ACHN (cell line): ENCODE data around the gene MIDN.

Source experiments
- DNase-seq: peaks from one replicate; pipeline ENCODE4 v3.0.0-alpha.2; 2015
- in situ Hi-C: cut with HindIII; loops from 2 replicates; pipeline ENCODE4 v1.10.0; 2017; ENCODE audit warnings: low sequenced_read_pairs, low pct_ligation_motif_present, low pct_unique_long_range_greater_than_20kb

Gene MIDN

DNA sequence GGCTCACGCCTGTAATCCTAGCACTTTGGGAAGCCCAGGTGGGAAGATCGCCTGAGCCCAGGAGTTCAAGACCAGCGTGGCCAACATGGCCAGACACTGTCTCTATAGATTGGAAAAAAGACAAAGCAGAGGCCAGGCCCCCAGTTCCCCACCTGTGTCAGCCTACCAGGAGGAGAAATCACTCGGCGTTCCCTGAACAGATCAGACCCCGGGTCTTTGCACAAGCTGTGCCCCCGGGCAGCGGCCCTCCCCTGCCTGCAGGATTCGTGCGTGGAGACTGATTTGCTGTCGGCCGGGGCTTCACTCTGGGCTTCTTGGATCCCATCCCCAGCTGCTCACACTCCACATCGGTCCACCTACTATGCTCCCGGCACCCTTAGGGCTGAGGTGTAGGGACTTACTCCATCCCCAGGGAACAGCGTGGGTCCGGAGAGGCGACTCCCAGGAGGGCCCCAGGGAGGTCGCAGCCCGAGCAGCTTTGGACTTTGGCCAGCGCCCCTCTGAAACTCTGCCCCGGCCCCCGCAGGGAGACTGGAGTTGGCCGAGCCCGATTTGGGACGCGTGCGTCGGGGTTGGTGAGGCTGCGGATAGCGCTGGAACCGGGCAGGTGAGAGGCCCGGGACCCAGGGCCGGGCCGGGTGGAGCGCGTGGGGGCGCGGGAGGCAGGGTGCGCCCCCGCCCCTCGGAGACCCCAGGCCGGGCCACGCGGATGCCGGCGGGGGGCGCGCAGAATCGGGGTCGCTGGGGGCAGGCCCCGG is 36.8 kb downstream of the MIDN start:
- in situ Hi-C loops = no loop called here
- DNase-seq = no peak

DNA sequence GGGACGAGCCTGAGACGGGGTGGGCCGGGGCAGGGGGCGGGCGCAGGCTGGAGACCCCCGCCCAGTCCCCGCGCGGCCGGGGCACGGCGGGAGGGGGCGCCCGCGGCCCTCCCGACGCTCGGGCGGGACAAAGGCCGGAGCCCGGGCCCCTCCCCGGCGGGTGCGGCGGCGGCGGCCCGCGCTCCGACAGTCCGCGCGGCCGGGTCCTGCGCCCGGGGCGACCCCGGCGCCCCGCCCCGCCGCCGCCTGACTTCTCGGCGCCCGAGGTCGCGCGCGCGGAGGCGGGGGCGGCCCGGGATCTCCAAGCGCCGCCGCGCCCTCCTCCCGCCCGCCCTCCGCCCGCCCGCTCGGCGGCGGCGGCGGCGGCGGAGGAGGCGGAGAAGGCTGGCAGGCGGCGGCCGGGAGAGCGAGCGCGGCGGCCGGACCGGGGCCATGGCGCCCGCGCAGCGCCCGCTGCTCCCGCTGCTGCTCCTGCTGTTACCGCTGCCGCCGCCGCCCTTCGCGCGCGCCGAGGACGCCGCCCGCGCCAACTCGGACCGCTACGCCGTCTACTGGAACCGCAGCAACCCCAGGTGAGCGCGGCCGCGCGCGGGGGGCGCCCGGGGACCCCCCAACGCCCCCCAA is 37.5 kb downstream of the MIDN start, which contains the start of gene EFNA2:
EFNA2 (plus strand) TSS at position 137 of the 624 bp plus-strand sequence; CDS start at position 433, 296 bp downstream.
- in situ Hi-C loops = no loop called here
- DNase-seq = no peak

DNA sequence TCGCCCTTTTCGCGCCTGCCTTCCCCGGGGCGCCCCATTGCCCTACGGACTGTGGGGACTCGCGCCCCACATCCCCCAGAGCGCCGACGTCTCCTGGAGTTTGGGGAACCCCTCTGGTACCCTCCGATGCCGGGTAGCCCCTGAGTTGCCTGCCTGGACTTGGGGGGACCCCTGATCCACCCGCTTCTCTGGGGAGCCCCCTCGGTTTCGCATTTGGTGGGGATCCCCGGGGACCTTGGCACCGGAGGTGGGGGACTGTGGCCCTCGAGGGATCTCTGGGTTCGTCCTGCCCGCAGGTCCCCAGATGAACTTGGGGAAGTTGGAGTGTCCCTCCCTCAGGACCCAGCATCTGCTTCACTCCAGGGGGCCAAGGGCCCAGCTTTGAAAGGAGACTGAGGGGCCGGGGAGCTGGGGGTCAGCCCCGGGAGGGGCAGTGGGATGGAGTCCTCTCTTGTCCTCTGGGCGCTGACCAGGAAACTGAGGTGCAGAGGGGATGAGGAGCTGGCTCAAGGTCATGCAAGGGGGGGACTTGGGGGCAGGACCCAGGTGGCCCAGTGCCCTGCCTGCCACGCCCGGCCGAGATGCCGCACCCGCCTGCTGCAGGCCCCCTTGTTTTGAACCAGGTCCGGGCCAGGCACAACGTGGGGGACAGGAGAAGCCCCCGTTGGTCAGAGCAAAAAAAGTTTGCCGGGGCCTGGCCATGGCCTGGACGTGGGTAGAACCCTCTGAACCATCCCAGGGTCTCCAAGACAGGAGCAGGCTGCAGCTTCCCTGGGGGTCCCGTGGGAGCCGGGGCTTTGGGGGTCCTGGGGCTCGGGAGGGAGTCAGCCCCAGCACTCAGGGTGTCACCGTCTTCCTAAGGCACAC is 38.3 kb downstream of the MIDN start:
- no peak for DNase-seq
- in situ Hi-C loops = no loop called here

DNA sequence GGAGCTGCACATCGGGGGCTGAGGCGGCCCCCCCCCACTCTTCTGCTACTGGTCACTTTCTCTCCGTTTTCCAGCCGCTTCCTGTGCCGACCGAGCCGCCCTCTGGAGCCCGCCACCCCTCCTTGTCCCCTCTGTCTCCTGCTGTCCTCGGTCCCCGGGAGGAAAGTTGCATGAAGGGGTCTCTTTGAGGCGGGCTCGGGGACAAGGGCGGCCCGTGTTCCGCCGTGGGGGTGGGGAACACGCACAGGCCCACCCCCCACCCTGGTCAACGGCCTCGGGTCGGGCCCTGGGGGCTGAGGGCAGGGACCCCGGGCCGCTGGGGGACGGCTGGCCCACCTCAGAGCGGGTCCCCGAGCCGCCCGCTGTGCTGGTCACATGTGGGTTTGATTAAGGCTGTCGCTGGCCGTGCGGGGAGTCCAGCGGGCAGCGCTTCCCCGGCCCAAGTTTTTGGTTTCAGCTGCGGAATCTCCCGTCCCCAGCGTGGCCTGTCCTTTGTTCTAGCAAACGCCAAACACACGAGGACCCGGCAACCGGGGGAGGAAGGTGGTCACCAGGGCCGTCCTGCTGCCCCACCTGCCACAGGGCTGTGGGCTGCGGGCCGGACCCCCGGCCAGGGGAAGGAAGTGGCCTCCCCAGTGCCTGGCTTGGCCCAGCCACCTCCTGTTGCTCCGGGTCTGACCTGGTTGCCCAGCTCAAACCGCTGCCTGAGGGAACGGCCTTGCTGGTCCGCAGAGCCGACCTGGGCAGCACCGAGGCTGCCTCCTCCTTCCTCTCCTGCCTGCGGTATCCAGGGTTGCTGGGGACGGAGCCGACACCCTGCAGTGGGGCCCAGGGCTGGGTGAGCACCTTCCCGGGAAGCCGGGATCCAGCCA is 39.2 kb downstream of the MIDN start:
- no peak for DNase-seq
- in situ Hi-C loops = no loop called here

DNA sequence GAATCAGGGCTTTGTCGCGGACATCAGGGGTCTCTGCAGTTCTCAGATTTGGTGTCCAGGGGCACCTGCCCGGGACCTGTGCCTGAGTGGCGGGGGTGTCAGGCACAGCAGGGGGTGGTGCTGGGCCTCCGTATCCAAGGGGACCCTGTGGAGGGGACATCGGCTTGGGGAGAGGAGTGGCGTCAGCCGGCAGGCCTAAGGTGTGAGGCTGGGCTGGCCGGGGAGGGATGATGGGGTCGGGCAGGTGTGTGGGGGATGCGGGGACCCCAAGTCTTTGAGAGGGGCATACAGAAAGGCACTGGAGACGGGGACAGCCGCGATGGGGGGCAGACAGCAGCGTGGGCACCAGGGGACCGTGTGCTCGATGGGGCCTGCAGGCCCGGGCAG is 39.8 kb downstream of the MIDN start:
- in situ Hi-C loops = no loop called here
- DNase-seq = no peak

DNA sequence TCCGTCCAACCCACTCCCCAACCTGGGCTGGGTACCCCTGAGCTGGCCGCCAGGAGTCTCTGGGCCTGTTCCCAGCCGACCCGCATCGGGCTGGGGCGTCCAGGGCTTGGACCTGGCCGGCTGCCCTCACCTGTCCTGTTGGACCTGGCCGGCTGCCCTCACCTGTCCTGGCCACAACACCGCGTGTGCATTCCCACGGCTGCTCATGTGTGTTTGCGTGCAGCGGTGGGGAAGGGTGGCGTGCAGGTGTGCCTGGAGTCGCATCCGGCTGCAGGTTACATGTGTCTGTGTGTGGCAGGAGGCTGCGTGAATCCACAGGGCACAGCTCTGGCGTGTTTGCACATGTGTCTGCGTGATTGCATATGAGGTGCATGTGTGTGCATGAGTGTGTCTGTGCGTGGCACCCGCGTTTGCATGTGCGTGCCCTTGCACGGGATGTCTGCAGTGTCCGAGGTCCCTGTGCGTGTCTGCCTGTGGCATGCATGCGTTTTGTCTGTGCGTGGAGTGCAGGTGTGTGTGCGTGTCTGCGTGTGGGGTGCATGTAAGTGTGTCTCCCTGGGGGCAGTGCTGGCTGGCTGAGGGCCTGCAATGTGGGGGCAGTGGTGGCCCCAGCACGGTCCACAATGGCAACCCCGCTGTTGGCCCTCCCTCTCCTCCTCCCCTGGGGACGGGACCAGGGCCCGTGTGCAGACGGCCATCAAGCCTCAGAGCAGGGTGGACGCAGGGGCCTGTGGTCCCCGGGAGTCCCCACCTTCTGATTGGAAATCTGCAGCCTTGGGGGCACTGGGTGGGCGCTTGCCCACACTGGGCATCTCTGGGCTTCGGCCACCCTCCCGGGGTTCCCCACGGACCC is 40.7 kb downstream of the MIDN start:
- no peak for DNase-seq
- in situ Hi-C loops = no loop called here

DNA sequence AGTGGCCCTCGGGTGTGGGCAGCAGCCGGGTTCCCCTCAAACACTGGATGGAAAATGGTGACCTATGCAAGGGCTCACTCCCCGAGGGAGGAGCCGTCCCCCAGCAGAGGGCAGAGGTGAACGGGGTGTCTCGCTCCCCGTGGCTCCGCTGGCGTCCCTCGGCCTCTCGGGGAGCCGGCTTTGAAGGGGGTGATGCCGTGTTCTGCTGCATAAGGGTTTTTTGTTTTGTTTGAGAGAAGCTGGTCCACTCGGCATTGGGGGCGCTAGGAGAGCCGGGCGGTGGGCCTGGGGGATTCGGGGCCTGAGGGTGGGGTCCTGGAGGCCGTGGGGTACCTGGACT is 41.3 kb downstream of the MIDN start:
- in situ Hi-C loops = no loop called here
- no peak for DNase-seq

DNA sequence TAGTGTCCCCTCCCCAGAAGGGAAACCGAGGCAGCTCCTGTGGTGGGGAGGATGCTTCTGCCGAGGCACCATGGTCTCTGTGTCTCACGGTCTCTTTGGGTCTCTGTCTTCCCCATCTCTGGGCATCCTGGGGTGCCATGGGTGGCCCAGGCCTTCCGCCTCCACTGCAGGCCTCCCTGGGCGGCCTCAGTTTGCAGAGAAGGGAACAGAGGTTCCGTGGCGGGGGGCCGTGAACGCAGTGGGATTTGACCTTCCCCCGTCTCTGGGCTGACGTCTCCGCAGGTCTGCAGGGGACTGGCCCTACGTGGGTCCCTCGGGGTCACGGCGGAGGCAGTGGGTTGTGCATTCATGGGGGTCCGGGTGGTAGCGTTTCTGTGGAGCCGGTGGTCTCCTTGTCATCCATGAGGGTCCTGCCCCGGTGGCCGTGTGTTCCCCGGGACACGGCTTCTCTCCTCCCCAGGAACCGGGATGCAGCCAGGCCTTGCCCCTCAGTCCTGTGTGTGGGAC is 41.9 kb downstream of the MIDN start:
- in situ Hi-C loops = no loop called here
- DNase-seq = no peak

DNA sequence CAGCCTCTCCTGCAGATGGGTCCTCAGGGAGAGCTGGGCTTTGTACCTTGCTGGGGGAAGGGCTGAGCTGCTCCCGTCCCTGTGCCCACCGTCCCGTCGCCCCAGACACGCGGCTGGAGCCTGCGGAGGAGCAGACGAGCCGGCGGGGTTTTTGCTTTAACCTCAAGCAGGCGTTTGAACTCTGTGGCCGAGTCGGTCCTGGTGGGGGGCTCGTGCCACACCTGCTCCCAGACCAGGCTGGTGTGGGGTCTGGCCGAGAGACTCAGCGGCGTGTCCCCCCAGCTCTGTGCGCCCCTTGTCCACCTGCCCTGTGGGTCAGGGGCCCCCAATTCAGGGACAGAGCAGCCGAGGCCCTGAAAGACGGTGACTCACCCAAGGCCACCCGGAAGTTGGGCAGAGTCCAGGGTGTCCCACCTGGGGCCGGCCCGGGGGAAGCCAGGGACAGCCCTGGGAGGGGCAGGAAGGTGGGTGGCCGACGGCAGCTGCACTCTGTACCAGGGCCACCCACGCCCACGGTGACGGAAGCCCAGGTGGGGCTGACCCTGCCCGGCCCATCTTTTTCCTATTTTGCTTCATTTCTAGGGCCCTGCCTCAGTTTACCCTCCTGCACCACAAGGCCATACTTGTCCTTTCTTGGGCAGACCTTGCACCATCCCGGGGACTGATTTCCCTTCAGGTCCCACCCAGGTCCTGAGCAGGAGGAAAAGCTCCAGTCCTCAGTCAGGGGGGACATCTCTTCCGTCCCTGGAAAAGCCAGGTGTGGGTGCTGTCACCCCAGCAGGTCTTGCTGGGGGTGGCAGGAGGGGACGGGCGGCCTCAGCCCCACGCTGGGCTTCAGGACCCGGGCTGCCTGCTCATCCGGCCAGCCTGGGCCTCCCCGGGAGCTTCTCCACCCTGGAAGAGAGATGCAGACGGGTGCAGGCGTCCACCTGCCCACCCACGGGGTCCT is 42.6 kb downstream of the MIDN start:
- in situ Hi-C loops = no loop called here
- no peak for DNase-seq

DNA sequence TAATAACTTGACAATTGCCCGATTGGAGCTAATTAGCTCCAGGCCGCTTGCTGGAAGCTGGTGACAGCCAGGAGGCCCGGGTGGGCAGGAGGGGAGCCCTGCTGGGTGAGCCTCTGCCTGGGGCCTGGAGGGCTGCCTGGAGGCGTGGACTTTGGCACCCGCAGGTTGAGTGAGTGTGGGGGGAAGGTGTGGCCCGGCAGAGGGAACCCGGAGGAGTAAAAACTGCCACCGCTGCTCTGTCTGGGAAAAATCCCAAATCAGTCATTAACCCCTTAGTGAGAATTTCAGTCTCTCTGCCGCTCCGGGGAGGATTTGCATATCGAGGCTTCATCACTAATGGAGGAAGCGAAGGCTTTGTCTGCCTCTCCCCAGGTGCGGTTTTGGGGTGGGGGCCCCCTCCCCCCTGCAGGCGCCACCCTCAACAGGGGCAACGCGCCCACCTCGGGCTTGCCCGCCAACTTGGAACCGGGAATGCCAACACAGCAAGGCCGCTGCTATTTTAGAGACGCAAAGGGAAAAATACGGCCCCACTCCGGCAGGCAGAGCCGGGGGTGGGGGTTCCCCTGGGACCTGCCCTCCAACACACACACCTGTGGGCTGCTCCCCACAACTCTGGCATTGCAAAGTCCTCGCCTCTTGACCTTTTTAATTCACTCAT is 43.5 kb downstream of the MIDN start:
- in situ Hi-C loops = no loop called here
- no peak for DNase-seq

DNA sequence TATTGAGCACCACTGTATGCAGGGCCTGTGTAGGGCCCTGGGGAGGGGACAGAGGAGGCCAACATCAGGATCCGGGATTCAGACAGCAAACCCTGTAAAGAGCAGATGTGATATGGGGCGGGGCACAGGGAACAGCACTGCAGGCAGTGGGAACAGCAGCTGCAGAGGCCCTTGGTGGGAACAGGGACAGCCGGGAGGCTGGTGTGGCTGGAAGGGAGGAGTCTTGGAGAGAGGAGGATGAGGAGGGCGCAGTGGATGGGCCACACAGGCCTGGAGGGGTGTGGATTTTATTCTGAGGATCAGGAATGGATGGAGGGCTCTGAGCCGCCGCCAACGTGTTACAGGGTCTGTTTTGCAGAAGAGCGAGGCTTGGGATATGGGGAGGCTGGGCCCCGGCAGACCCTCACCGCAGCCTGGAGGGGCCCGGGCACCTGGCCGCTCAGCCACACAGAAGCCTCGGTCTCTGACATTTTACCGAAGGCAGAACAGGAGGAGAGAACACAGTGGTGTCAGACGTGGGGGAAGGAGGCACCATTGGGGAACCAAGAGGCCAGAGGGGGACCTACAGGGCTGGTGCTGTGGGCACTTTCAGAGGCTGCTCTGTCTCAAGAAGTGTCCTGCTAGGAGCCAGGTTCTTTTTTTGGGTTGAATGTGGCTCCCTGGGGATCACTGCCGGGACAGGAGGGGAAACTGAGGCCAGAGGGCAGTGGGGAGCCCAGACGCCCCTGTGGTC is 44.2 kb downstream of the MIDN start:
- in situ Hi-C loops = no loop called here
- no peak for DNase-seq

DNA sequence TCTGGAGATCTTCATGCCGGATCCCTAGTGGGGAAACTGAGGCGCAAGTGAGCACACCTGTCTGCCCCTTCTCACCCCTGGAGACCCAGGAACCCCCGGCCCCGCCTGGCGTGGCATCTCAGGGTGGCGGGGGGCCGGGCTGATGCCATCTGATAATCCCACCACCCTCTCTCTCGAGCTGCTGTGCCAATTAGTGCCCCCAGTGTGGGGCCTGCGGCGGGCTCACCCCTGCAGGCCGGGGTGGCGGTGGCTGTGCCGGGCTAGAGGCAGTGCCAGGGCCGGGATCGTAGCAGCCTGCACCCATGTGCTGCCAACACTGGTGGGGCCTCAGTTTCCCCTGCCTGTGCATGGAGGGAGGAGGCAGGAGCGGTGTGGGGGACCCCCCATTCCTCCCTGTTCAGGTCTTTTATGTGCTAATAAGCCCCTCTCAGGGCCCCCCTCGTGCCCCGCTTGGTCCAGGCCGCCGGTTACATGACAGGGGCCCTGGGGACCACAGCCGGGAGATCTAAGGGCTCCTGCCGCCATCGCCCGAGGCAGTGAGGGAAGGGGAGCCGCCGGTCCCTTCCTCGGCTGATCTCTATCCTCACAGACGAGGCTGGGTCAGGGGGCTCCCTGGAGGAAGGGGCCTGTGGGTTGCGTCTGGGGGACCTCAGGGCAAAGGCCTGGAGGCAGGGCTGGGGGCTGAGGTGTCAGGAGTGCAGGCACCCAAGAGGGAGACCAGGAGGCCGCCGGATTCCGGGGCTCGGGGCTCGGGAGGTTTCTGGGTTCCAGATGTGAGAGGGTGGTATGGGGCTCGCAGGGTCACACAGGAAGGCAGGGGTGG is 45.6 kb downstream of the MIDN start:
- in situ Hi-C loops = no loop called here

DNA sequence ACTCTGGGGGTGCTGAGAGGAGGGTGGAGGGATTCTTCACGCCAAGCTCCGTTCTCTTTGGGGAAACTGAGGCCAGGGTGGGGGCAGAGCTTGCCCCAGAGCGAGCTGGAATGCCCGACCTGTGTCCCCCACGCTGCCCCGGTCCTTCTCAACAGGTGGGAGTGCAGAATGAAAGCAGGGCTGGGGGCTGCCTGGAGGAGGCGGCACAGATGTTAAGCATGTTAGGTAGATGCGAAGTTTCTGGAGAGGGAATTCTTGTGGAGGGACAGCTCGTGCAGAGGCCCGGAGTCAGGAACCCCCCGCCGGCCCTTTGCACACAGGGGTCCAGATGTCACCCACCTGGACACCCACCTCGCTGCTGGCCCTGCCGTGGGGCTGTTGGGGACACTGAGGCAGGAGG is 46.3 kb downstream of the MIDN start:
- in situ Hi-C loops = no loop called here
- no peak for DNase-seq

More for the DNA sequence above, 45.6 kb downstream of the MIDN start:
- no peak for DNase-seq

DNA sequence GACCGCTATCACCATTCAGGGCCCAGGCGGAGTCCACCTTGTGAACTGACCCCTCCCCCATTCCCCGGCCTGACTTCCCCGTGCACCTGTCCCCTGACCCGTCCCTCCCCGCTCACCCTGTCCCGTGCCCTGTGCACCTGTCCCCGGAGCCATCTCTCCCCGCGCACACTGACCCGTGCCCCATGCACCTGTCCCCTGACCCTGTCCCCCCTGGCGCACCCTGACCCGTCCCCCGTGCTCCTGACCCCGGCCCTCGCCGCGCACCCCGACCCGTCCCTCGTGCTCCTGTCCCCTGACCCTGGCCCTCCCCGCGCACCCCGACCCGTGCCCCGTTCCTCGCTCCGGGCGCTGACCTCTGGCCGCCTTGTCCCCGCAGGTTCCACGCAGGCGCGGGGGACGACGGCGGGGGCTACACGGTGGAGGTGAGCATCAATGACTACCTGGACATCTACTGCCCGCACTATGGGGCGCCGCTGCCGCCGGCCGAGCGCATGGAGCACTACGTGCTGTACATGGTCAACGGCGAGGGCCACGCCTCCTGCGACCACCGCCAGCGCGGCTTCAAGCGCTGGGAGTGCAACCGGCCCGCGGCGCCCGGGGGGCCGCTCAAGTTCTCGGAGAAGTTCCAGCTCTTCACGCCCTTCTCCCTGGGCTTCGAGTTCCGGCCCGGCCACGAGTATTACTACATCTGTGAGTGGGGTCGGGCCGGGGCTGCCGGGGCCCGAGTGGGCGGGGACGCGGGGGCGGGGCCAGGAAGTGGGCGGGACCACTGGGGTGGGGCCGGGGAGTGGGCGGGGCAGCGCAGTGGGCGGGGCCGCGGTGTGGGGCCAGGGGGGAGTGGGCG is 47.0 kb downstream of the MIDN start:
- in situ Hi-C loops = no loop called here
- DNase-seq = no peak
